ENCODE results near the gene LPAR3. TPM values are rescaled to one million over a fixed set of nuclear protein-coding genes. Genes with fewer than 3 reads are reported as not detected.

LPAR3 gene
- total and polyA plus RNA-seq, 2 of the 4 experiments (the other 2 are of a cell fraction): 0.09 to 0.18 TPM

DNA sequence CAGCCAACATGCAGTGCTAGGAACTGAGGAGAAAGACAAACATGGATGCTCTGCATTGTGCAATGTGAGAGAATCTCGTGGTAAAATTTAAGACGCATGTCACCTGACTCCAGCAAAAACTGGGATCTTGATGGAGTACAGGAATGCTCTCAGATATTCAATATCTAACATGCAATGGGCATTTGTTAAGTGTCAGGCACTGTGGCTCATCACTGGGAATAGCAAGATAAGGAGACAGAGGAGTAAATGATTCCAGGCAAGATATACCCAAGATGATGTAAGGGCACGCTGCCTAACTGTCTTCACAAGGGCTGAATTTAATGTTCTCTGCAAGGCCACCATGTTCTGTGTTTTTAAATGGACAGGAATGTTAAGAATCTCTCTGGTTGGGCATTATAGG is 67.8 kb downstream of the LPAR3 start:
- DNase-seq: no peak
- Histone ChIP-seq H4K8ac (ENCODE audit: low read depth in 2 of 2, low read length in 2 of 2) (no peak overlapping the region), H3K23ac (ENCODE audit: low read depth, low read length) (no peak overlapping the region), H3K27me3 (ENCODE audit: control insufficient read depth, insufficient read depth, low read length) (peaks cover 14% of the 10 kb centered on the region), H4K20me1 (ENCODE audit: insufficient read depth, low read length) (no peaks in the 10 kb centered on the region), H3K4ac (ENCODE audit: low read depth, low read length) (no peak overlapping the region), H2AK5ac (ENCODE audit: low read depth, low read length) (no peak overlapping the region), H2BK5ac (ENCODE audit: low read depth, low read length, poor library complexity, severe bottlenecking) (no peak overlapping the region), H3K9me3 (ENCODE audit: control insufficient read depth, insufficient read depth, low read length) (no peaks in the 10 kb centered on the region), H2AK9ac (replicated peaks; ENCODE audit: low read depth, low read length, poor library complexity) (no peak overlapping the region), H3K4me2 (ENCODE audit: low read depth, low read length) (no peak overlapping the region), H3K56ac (ENCODE audit: extremely low read depth, insufficient read depth, low read length) (no peak overlapping the region), H3K18ac (ENCODE audit: low read depth, low read length) (no peak overlapping the region), H3K36me3 (ENCODE audit: control insufficient read depth, insufficient read depth, low read length) (no peaks in the 10 kb centered on the region), H3K9me1 (ENCODE audit: insufficient read depth, low read length) (no peaks in the 10 kb centered on the region), H3K9ac (ENCODE audit: low read depth, low read length) (no peak overlapping the region), H2BK20ac (ENCODE audit: low read depth, low read length) (no peak overlapping the region), H3K4me3 (ENCODE audit: insufficient read depth, low read depth, low read length) (no peak overlapping the region), H3K4me1 (ENCODE audit: control insufficient read depth, insufficient read depth, low read length) (no peaks in the 10 kb centered on the region), H4K5ac (ENCODE audit: low read depth, low read length) (no peak overlapping the region), H2BK15ac (ENCODE audit: low read depth, low read length) (no peak overlapping the region), H3K27ac (ENCODE audit: insufficient read depth, low read length) (no peak overlapping the region), H3K79me1 (ENCODE audit: low read depth in 1 of 2, low read length in 2 of 2) (no peaks in the 10 kb centered on the region), H4K91ac (ENCODE audit: insufficient read depth, low read depth, low read length) (no peak overlapping the region), H2BK120ac (ENCODE audit: low read depth, low read length) (no peak overlapping the region), H2AFZ (replicated peaks; ENCODE audit: low read length, poor library complexity) (no peak overlapping the region), H3K14ac (replicated peaks; ENCODE audit: low read depth, low read length) (no peak overlapping the region)
- no TSS peak for BruUV-seq (replicated peaks)
- dilution Hi-C loops (cut with HindIII; ENCODE audit: low sequenced_read_pairs, unreplicated experiment): no loop called here
- ChIA-PET CTCF (no interaction called here), POLR2A (ENCODE audit: unreplicated experiment) (no interaction called here)
- in situ Hi-C loops (cut with MboI; ENCODE audit: low sequenced_read_pairs): no loop called here
- TF ChIP-seq POLR2A (IDR thresholded peaks at IDR 0.05; ENCODE audit: low read depth, low read length) (no peak), RAD21 (IDR thresholded peaks at IDR 0.05; ENCODE audit: low read length) (no peak), SMC3 (IDR thresholded peaks at IDR 0.05; ENCODE audit: low read depth, low read length) (no peak), BHLHE40 (IDR thresholded peaks at IDR 0.05; ENCODE audit: low read depth, low read length) (no peak), CHD1 (IDR thresholded peaks at IDR 0.05; ENCODE audit: low read depth, low read length) (no peak), RFX5 (IDR thresholded peaks at IDR 0.05; ENCODE audit: low read depth, low read length) (no peak), RCOR1 (IDR thresholded peaks at IDR 0.05; ENCODE audit: insufficient replicate concordance, low read length) (no peak), NFE2L2 (IDR thresholded peaks at IDR 0.05; ENCODE audit: low read depth, low read length) (no peak), CEBPB (IDR thresholded peaks at IDR 0.05; ENCODE audit: low read depth, low read length) (no peak), FOS (IDR thresholded peaks at IDR 0.05; ENCODE audit: low read depth, low read length) (no peak), MXI1 (IDR thresholded peaks at IDR 0.05; ENCODE audit: borderline replicate concordance, low read depth, low read length) (no peak), MAZ (IDR thresholded peaks at IDR 0.05; ENCODE audit: borderline replicate concordance, low read depth, low read length) (no peak), MAFK (IDR thresholded peaks at IDR 0.05; ENCODE audit: low read depth, low read length) (no peak)
- TF ChIP-seq, protein P1, sequence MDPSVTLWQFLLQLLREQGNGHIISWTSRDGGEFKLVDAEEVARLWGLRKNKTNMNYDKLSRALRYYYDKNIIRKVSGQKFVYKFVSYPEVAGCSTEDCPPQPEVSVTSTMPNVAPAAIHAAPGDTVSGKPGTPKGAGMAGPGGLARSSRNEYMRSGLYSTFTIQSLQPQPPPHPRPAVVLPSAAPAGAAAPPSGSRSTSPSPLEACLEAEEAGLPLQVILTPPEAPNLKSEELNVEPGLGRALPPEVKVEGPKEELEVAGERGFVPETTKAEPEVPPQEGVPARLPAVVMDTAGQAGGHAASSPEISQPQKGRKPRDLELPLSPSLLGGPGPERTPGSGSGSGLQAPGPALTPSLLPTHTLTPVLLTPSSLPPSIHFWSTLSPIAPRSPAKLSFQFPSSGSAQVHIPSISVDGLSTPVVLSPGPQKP (IDR thresholded peaks at IDR 0.05; ENCODE audit: borderline replicate concordance, low read depth, low read length): no peak
- TF ChIP-seq, protein P2, sequence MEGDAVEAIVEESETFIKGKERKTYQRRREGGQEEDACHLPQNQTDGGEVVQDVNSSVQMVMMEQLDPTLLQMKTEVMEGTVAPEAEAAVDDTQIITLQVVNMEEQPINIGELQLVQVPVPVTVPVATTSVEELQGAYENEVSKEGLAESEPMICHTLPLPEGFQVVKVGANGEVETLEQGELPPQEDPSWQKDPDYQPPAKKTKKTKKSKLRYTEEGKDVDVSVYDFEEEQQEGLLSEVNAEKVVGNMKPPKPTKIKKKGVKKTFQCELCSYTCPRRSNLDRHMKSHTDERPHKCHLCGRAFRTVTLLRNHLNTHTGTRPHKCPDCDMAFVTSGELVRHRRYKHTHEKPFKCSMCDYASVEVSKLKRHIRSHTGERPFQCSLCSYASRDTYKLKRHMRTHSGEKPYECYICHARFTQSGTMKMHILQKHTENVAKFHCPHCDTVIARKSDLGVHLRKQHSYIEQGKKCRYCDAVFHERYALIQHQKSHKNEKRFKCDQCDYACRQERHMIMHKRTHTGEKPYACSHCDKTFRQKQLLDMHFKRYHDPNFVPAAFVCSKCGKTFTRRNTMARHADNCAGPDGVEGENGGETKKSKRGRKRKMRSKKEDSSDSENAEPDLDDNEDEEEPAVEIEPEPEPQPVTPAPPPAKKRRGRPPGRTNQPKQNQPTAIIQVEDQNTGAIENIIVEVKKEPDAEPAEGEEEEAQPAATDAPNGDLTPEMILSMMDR (conservative IDR thresholded peaks at IDR 0.05; ENCODE audit: low read depth, low read length): no peak
- TF ChIP-seq, protein P3, sequence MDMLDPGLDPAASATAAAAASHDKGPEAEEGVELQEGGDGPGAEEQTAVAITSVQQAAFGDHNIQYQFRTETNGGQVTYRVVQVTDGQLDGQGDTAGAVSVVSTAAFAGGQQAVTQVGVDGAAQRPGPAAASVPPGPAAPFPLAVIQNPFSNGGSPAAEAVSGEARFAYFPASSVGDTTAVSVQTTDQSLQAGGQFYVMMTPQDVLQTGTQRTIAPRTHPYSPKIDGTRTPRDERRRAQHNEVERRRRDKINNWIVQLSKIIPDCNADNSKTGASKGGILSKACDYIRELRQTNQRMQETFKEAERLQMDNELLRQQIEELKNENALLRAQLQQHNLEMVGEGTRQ (IDR thresholded peaks at IDR 0.05; ENCODE audit: low read depth, low read length): no peak
- intact Hi-C loops (cut with micrococcal nuclease): no loop called here
- ATAC-seq (ENCODE audit: low read depth): no peak
- 79% methylated on average over 2 of the region's 3 CpGs; no CpG with 5 or more reads in 1 of the 2 experiments for WGBS, 2 experiments (ENCODE audit: extremely low coverage in 2 of 2, insufficient read length in 1 of 2)

Data from IMR-90 (cell line).